ENCODE data around the gene FOXL1.
"Not testable (repeated sequence)": the region's sequence is repeated elsewhere in the genome, so short reads cannot be mapped to it uniquely, and the experiment has no call there.

Gene FOXL1

DNA sequence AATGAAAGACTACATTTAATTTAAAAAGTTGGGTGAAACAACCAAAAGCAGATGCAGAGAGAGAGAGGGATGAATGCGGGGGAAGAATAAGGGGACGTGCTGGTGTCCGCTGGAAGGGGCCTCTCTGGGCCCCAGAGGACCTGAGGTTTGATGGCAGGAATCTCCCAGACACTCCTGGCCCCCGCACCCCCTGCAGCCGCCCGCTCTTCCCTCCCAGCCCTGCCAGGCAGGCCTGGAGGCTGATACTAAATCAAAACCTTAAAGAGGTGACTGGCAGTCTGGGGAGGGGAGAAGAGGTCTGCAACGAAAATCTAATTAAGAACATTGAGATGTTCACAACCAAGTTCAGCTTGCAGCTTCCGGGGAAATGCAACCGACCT is 2.4 kb downstream of the FOXL1 start:
- no peak overlapping the region for H3K27ac ChIP-seq
- TF ChIP-seq CTCF (conservative IDR thresholded peaks at IDR 0.05) = no peak

DNA sequence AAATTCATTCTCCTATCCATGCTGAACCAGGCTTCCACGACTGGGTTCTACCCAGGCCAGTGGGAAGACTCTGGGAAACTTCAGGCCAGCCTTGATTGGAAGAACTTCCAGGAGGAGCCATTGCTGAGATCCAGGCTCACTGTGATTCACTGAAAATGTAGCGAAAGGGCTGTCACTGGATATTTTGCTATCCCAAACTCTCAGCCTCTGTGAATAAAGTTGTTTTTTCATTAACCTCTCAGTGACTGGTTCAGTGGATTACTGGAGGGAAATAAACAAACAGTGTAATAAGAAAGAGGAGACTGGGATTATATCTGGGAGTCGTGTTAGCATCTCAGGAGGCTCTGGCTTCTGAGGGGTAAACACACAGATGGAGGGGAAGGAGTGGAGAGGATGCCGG is 3.1 kb downstream of the FOXL1 start:
- no peak for TF ChIP-seq CTCF (conservative IDR thresholded peaks at IDR 0.05)
- no peak overlapping the region for H3K27ac ChIP-seq

DNA sequence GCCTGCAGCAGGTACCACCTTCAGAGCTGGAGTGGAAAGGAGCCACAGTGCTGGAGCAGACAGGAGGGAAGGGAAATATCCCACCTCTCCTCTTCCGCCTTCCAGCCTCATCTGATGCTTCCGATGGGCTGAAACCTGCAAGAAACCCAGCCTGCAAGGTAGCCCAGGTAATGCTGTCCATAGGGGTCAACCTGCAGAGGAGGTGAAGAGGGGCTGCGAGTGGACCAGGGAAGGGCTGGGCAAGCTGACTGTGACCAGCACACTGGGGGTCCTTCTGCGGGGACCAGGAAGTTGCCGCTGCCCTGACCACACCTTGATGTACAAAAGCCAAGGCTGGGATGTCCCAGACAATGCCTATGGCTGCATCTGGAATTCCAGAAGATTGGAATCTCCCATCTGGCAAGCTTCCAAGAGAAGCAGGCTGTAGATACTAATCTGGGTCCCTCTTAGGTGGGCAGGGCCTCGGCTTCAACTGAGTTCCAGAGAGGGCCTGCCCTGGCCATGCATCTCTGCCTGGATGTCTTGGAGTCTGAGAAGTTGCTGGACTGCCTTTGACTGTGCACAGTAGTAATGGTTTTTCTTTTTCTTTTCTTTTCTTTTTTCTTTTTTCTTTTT is 5.8 kb downstream of the FOXL1 start:
- no peak for TF ChIP-seq CTCF (conservative IDR thresholded peaks at IDR 0.05)
- H3K27ac ChIP-seq = no peak overlapping the region

DNA sequence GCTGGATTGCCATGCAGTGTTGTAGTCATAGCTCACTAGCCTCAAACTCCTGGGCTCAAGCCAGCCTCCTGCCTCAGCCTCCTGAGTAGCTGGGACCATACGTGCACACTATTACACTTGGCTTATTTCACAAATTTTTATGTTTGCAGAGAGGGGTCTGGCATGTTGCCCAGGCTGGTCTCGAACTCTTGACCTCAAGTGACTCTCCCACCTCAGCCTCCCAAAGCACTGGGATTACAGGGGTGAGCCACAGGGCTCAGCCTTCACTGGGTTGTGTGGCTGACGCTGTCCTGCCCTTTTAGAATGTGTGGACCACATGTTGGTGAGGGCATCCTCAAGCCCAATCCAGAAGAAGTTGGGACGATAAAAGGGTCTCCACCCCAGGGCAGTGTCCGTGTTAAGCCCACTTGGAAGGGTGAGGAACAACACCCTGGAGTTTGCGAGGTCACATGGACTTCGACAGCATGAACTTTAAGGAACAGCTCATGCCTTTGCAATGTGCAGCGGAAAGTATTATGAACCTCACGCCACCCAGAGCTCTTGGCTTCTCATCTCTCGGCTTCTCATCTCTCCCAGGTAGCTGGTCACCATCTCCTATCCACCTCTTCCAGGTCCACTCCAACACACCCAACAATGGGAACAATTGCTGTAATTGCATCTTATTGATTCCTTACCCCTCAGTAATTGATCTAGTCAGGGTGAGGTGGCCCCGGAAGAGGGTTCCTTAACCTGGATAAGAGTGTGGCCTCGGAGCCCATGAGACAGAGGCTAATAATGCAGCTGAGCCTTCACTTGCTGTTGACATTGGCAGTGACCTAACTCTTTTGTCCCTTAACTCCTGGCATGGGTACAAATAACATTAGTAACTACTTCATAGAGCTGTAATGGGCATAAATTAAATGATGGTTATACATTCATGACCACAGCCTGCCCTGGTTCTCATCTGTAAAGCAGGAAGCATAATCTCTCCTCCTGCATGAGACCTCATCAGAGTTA is 6.7 kb downstream of the FOXL1 start:
- H3K27ac ChIP-seq = no peak overlapping the region
- TF ChIP-seq CTCF (conservative IDR thresholded peaks at IDR 0.05) = no peak

DNA sequence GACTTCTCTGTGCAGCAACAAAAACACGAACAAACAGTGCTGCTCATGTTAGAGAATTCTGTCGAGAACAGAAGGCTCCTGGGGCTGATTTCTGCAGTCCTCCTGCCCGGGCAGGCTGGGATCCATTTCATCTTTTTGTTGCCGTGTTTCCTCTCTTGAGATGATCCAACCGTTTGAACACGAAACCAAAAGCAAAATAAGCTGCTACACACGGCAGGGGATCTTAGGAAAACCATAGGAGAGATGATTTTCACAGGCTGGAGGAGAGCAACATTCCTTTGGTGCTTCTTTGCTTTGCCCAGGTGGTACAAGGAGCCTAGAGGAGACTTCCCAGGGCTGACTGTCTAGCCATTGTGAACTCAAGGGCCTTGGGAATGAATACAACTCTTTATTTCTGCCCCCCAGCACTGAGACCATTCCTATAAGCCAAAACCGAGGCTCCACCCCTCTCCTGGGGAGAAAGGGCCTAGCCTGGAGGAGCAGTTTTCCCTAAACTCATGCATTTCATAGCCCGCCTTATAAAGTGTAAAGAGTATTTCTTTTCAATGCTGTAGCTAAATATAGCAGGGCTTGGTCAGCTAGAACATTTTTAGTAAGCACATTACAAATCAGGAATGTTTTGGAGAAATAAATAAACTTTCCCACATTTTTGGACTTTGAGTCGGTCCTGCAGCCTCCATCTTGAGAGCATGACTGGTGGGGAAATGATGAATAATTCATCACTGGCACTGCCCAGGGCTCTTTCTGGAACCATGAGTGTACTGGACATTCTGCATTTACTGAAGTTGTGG is 7.7 kb downstream of the FOXL1 start:
- no peak overlapping the region for H3K27ac ChIP-seq
- TF ChIP-seq CTCF (conservative IDR thresholded peaks at IDR 0.05) = no peak

- H3K27ac ChIP-seq = no peak overlapping the region
- TF ChIP-seq CTCF (conservative IDR thresholded peaks at IDR 0.05) = no peak
Observed at GRCh38 chr16:86587487-86587886, 9.1 kb downstream of the FOXL1 start.

- H3K27ac ChIP-seq = not testable (repeated sequence)
Observed at GRCh38 chr16:86587955-86588354, 9.6 kb downstream of the FOXL1 start.

Data from VCaP (cell line).